ENCODE data around the gene MAPK14.

MAPK14 gene

DNA sequence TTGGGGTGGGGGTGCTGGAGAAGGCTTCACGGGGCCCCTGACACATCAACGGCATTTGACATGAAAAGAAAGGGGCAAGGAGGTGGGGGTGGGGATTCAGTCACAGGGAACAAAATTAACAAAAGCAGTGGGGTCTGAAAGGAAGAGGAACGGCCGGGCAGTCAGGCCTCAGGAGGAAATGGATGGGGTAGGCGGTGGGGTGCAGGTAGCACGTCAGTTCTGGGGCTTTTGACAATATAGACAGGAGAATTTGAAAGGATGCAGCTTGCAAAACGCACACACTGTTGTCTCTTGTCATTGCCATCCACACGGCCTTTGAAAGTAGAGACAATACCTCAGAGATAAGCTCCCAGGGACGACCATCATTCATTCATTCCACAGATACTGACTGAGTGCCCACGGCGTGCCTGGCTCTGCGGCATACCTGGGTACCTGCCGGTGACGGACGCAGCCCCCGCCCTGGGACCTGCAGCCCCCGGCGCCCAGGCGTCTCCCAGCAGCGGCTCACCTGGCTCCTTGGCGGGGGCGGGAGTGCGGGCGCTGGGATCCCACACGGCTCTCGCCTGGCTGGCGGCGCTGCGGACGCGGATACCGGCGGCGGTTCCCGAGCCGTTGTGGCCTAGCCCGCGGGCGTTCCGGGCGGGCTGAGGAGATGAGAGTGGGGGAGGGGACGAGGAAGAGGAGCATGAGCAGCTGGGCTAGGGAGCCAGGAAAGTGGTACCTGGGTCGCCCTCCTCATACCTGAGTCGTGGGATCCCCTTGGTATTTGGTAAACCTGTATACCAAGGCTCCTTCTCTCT is 3.4 kb upstream of the MAPK14 start, which contains the start of gene SLC26A8:
TSS of gene SLC26A8 (minus strand) at position 646 of the 800 bp plus-strand sequence. CDS start 4,934 bp downstream, outside the sequence.
- Histone ChIP-seq H3K4me1 (peaks cover 0 to 17% (median 3%) of the 10 kb centered on the region in 4 donors), H3K9me3 (no peaks in the 10 kb centered on the region), H3K27ac (no peak within 1 kb of the TSS), H3K27me3 (peaks cover 0 to 10% of the 10 kb centered on the region in 2 donors), H3K4me3 (no peak within 1 kb of the TSS), H3K36me3 (no peaks in the 10 kb centered on the region)
- intact Hi-C loops (cut with DNase I; ENCODE audit: low total_unique reads) = no loop called here
- TF ChIP-seq, protein P1, sequence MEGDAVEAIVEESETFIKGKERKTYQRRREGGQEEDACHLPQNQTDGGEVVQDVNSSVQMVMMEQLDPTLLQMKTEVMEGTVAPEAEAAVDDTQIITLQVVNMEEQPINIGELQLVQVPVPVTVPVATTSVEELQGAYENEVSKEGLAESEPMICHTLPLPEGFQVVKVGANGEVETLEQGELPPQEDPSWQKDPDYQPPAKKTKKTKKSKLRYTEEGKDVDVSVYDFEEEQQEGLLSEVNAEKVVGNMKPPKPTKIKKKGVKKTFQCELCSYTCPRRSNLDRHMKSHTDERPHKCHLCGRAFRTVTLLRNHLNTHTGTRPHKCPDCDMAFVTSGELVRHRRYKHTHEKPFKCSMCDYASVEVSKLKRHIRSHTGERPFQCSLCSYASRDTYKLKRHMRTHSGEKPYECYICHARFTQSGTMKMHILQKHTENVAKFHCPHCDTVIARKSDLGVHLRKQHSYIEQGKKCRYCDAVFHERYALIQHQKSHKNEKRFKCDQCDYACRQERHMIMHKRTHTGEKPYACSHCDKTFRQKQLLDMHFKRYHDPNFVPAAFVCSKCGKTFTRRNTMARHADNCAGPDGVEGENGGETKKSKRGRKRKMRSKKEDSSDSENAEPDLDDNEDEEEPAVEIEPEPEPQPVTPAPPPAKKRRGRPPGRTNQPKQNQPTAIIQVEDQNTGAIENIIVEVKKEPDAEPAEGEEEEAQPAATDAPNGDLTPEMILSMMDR (IDR thresholded peaks at IDR 0.05) = no peak
- DNase-seq = no peak

DNA sequence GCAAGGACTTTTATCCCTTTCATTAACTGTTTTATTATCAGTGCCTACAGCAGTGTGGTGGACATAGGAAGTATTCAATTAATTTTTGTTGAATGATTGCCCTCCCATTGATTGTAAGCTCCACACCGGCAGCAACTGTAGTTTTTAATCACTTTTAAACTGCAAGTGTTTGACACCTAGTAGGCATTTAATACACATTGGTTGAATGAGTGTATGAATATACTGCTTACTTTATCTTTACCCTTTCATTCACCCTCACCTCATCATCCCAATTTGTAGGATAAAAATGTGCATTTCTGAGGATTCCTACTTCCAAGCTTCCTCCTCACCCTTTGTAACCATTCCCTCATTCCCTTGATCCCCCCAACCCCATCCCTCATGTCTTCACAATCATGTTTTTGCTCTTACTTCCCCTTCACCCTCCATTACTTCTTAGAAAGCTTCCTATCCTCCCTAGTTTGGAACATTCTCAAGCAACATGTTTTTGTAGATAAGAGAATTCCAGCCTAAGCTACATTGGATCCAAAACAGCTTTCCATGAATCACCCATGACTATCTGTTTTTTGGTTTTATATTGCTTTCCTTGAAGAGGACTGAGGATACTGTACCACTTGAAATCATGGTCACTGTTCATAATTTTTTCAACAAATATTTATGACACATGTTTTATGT is 2.2 kb upstream of the MAPK14 start:
- DNase-seq = no peak
- peaks cover 0 to 28% (median 9%) of the 10 kb centered on the region in 4 donors for H3K4me1 ChIP-seq
- TF ChIP-seq, protein P1 (IDR thresholded peaks at IDR 0.05) = no peak
- no peaks in the 10 kb centered on the region for H3K9me3 ChIP-seq
- no peak overlapping the region for H3K27ac ChIP-seq
- intact Hi-C loops (cut with DNase I; ENCODE audit: low total_unique reads) = loop anchor here (5.0 kb wide), 1 partner anchor 172 kb away; the partner anchor contains the start of gene BRPF3
- H3K4me3 ChIP-seq = no peak overlapping the region
- H3K36me3 ChIP-seq = no peaks in the 10 kb centered on the region
- peaks cover 0 to 10% of the 10 kb centered on the region in 2 donors for H3K27me3 ChIP-seq

DNA sequence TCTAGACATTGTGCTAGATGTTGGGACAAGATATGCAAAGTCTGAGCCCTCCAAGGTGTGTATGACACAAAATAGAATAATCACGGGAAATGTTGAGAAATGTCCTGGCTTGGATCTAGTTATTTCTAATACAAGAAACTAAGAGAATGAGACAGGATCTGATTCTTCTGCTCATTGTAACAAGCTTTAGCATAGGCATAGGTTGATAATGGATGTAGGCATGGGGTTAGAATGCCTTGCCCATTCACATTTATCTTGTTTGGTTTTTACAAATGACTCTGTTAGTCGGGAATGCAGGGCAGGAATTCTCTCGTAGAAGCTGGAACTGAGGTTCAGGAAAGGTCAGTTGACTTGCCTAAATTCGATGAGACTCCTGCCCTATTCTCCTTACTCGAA is 1.7 kb upstream of the MAPK14 start:
- DNase-seq = no peak
- TF ChIP-seq, protein P1 (IDR thresholded peaks at IDR 0.05) = no peak
- intact Hi-C loops (cut with DNase I; ENCODE audit: low total_unique reads) = loop anchor here (5.0 kb wide), 1 partner anchor 171 kb away; the partner anchor contains the start of gene BRPF3

DNA sequence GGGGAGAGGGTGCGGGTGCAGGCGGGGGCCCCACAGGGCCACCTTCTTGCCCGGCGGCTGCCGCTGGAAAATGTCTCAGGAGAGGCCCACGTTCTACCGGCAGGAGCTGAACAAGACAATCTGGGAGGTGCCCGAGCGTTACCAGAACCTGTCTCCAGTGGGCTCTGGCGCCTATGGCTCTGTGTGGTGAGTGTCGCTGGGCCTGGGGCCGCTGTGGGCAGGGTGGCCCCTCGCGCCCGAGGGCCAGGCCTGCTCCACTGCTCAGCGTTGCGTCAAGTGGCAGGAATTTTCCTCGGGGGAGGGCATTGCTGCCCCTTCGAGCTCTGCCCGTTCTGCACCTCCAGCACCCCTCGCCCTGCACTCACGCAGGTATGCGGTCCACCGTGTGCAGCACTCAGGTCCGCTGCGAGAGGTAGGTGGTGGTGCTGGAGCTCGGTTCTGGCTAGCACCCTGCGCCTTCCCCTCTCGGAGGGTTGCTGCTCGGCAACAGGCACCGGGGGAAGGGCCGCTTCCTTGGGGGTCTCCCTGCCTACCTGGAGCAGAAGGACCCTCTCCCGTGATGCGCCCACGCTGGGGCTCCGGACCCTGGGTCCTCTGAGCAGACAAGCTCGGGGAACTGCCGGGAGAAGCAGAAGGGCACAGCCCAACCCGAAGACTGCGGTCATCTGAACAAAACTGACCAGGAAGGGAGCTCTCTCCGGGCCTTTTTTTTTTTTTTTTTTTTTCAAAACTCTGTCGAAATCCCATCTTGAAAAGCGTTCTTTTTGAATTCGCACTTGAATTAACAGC is 674 bp downstream of the MAPK14 start:
- H3K27me3 ChIP-seq = peaks cover 0 to 8% of the 10 kb centered on the region in 2 donors
- H3K36me3 ChIP-seq = no peaks in the 10 kb centered on the region
- intact Hi-C loops (cut with DNase I; ENCODE audit: low total_unique reads) = loop anchor here (5.0 kb wide), 1 partner anchor 169 kb away; the partner anchor contains the start of gene BRPF3
- TF ChIP-seq, protein P1 (IDR thresholded peaks at IDR 0.05) = no peak
- no peaks in the 10 kb centered on the region for H3K9me3 ChIP-seq
- H3K4me1 ChIP-seq = peaks cover 0 to 56% (median 14%) of the 10 kb centered on the region in 4 donors
- peak overlapping the region; percentile 93 to 94 for H3K4me3 ChIP-seq
- DNase-seq = peak; percentile 30 to 75
- H3K27ac ChIP-seq = peak overlapping the region; percentile 85 to 87

More for the DNA sequence above, 1.7 kb upstream of the MAPK14 start:
- H3K4me1 ChIP-seq = peaks cover 0 to 34% (median 10%) of the 10 kb centered on the region in 4 donors
- no peaks in the 10 kb centered on the region for H3K36me3 ChIP-seq
- no peak overlapping the region for H3K4me3 ChIP-seq
- peaks cover 0 to 10% of the 10 kb centered on the region in 2 donors for H3K27me3 ChIP-seq
- H3K27ac ChIP-seq = no peak overlapping the region
- no peaks in the 10 kb centered on the region for H3K9me3 ChIP-seq

DNA sequence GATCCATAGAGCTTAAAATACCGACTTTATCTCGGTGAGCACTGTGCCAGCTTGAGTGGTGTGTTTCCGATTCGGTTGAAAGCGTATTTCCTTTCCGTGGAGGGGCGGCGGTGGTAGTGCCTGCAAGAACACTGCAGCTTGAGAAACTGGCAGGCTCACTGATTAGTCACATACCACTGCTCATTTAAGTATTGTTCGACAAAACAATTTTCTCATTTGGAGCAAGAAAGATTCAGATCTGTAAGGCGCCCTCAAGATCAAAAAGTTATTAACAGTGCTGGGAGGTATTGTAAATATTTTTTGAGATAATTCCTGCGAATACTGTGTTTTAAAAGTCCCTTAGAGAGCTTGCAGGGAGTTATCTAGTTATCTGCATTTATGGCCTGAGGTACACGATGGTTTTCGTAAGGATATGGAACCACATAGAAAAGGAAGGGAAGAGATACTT is 1.3 kb downstream of the MAPK14 start:
- intact Hi-C loops (cut with DNase I; ENCODE audit: low total_unique reads) = loop anchor here (5.0 kb wide), 1 partner anchor 168 kb away; the partner anchor contains the start of gene BRPF3
- DNase-seq = peak; percentile 83 to 85
- Histone ChIP-seq H3K4me3 (peak overlapping the region; percentile 93 to 94), H3K27me3 (peaks cover 0 to 6% of the 10 kb centered on the region in 2 donors), H3K9me3 (no peaks in the 10 kb centered on the region), H3K27ac (peak overlapping the region; percentile 85 to 87), H3K4me1 (peaks cover 0 to 62% (median 17%) of the 10 kb centered on the region in 4 donors), H3K36me3 (no peaks in the 10 kb centered on the region)
- TF ChIP-seq, protein P1 (IDR thresholded peaks at IDR 0.05) = no peak
